Islet precursor cell (in vitro differentiated cells): ENCODE measurements around the gene TWF1.
A peak's percentile ranks its signal among the peaks of the same experiment; 100 is the strongest.
"Not testable (repeated sequence)": the region's sequence is repeated elsewhere in the genome, so short reads cannot be mapped to it uniquely, and the experiment has no call there.

Experiments used
- DNase-seq: peaks from one replicate; pipeline ENCODE4 v3.0.0-alpha.2; 2018

TWF1 gene

DNA sequence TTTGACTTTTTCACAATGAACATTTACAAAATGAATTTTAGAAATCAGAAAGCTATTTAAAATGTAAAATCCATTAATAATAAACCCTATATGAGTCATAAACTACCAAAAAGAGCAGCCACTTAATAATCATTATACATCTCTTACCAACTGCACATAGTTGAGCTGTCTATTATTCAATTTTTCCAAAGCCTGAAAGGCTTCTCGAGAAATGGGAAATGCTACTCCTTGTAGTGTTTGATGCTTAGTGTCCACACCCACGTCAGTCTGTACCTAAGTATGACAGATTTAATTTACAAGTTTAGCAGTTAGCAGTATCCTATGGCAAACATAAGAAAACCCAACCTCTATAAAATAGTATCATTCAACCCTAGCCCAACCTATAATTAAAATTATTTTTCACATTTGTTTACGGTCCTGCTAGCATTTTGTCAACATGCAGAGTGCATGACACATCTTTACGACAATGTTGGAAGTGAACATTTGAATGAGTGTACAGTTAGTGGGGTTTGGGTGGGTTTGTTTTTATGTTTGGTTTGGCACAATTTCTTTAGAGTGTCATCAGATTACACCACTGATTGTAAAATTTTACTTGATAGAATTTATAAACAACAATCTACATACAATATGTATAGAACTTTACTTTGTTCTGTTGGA is 8.4 kb downstream of the TWF1 start:
- no peak for DNase-seq

GRCh38 chr12:43795716-43796280 is 10.3 kb downstream of the TWF1 start:
- no peak for DNase-seq

GRCh38 chr12:43789941-43790340 is 16.2 kb downstream of the TWF1 start:
- DNase-seq, result no peak

DNA sequence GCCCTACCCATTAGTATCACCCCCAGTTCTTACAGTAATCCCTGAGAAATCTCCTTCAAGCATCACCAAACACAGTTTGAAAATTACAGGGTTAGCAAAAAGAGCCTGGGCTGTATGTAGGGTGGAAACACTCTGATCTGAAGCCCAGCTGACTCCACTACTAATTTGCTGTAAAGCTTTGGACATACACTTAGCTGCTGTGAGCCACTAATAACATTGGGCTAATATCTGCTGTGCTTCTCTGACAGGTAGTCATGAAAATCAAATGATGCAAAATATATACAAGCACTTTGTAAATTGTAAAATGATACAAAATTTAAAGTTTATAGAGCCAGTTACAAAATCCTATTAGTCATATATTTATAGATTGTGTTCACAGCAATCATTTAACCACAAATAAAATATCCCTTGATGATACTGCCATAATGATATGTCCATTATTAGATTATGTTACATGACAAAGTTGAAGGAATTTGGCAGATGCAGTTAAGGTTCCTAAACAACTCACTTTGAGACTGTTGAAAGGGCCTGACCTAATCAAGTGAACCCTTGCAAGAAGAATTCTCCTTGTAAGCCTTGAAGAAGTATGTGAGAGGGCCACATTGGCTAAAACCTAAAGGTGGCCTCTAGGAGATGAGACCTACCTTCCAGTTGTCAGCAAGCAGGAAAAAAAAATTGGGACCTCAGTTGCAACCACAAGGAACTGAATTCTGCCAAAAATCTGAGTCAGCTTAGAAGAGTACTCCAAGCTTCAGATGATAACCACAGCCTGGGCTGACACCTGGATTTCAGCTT is 19.0 kb downstream of the TWF1 start:
- DNase-seq, result no peak

DNA sequence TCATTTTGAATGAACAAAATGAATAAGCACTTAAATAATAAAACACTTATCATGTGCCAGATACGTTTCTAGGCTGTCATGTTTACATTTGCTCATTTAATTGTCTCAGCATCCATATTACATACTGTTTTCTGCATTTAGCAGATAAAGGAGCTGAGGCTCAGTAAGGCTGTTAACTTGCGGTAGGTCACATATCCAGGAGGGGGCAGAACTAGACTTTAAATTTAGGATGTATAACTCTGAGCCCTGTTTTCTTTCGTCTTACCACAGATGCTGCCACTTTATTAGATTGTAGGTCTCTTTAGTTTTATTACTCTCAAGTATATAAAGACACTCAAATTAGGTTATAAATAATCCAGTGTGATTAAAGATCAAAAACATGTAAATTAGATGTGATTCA is 29.6 kb downstream of the TWF1 start:
- DNase-seq, result no peak

- DNase-seq, result no peak
These were observed 39.8 kb downstream of the TWF1 start for GRCh38 chr12:43766291-43766690.

GRCh38 chr12:43764528-43764927 is 41.6 kb downstream of the TWF1 start:
- DNase-seq, result no peak

- no peak for DNase-seq
These were observed 42.3 kb downstream of the TWF1 start for GRCh38 chr12:43763769-43764168.

DNA sequence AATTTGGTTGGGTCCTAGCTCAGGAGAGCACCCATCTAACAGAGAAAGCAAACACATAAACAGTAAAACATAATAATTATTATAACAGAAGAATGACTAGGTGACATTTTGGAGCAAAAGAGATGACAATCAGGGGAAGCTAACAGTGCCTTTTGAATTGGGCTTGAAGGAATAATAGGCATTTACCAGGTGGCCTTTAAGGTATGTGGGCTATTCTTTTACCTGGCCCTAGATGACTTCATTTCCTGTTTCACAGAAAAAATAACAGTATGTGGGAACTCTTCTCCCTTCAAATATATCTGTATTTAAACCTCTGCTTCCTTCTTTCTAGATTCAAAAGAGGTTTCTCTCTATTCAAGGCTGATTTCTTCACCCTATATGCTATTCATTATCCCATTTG is 43.5 kb downstream of the TWF1 start:
- DNase-seq, result no peak

- no peak for DNase-seq
These were observed 44.6 kb downstream of the TWF1 start for GRCh38 chr12:43761500-43761899.

DNA sequence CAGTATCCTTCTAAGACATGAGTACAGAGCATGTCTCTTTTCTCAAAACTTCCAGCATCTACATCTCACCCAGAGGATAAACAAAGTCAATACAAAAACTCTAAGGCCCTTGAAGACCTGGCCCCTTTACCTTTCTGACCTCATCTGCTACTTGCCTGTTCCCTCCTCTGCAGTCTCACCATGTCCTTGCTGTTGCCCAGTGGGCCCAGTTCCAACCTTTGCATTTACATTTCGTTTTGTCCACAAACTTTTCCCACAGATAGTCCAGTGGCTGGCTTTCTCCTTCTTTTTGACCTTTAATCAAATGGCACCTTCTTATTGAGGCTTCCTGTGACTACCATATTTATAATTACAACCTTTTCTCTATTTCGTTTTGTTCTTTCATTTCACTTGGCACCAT is 45.7 kb downstream of the TWF1 start:
- DNase-seq, result no peak

- peak; percentile 99 for DNase-seq
These were observed 47.2 kb downstream of the TWF1 start, which contains the start of the genes IRAK4 and PUS7L for GRCh38 chr12:43758728-43759563. TSS of gene IRAK4 (plus strand) at chr12:43758951. CDS start at chr12:43768112, 9,161 bp downstream. TSS of gene PUS7L (minus strand) at chr12:43758790. CDS start at chr12:43755245, 3,545 bp downstream.

GRCh38 chr12:43758247-43758727 is 47.8 kb downstream of the TWF1 start:
- DNase-seq, result no peak

- no peak for DNase-seq
These were observed 52.1 kb downstream of the TWF1 start for GRCh38 chr12:43754015-43754414.

- not testable (repeated sequence) for DNase-seq
These were observed 54.8 kb downstream of the TWF1 start for GRCh38 chr12:43751360-43751759.

DNA sequence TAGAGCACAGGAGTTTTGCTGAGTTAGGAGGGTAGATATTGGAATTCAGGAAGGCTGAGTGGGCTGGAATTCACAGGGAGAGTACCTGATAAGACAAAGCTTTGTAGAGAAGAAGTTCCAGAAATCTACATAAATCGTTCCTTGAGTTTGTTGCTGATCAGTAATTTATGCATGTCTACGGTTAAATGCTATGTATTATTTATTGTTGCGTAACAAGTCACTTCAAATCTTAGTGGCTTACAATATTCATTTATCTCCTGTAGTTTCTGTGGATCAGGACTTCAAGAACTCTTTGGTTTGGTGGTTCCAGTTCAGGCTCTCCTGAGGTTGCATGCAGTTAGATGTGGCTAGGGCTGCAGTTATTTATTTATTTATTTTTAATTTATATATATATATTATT is 55.3 kb downstream of the TWF1 start:
- no peak for DNase-seq

- no peak for DNase-seq
These were observed 57.1 kb downstream of the TWF1 start for GRCh38 chr12:43749016-43749415.

- DNase-seq, result no peak
These were observed 61.3 kb downstream of the TWF1 start for GRCh38 chr12:43744826-43745225.
